Endothelial cell of umbilical vein (primary cell): ENCODE data around the gene APC2. TPM values are rescaled to one million over a fixed set of nuclear protein-coding genes. Genes with fewer than 3 reads are reported as not detected.

ENCODE experiments used
- BruUV-seq: library from RNA; stranded (reverse); fragments of 400-500 nt; replicated peaks from 2 replicates; lab custom pipeline; 2021; lab: Mats Ljungman, UMichigan
- CTCF ChIA-PET: fragments of 300-600, 350-600 bp; sonication (Branson Sonifier 250); formaldehyde crosslinking; loops from one replicate; lab custom pipeline; 2021; ENCODE audit warnings: antibody characterized with exemption, inconsistent platforms; lab: Charles Lee
- POLR2A ChIA-PET: fragments of 300-600, 350-600 bp; sonication (Branson Sonifier 250); formaldehyde crosslinking; loops from one replicate; lab custom pipeline; 2021; ENCODE audit warnings: antibody characterized with exemption, inconsistent platforms; lab: Charles Lee
- DNase-seq: peaks from one replicate; pipeline ENCODE4 v3.0.0-alpha.2; 2011; ENCODE audit warnings: low read depth, low spot score
- FAIRE-seq: peaks from 2 replicates; lab custom pipeline; 2011; peaks lifted over from hg19 to GRCh38; lab: Jason Lieb, UNC
- H2AFZ ChIP-seq: 2 replicates; pipeline ENCODE4 v1.6.0; 2012; ENCODE audit warnings: low read depth, low read length, control low read depth, inconsistent platforms
- H3K27ac ChIP-seq: 2 replicates; pipeline ENCODE4 v1.5.1; 2011; ENCODE audit warnings: low read depth, mild to moderate bottlenecking, control low read depth, low read length, moderate library complexity; ENCODE audit not compliant: insufficient read depth
- H3K27me3 ChIP-seq, 2 experiments: 2 replicates each; pipeline versions ENCODE4 v1.6.0 to v1.6.1; 2011; ENCODE audit warnings: low read length in 2 of 2, mixed read lengths in 1 of 2; ENCODE audit not compliant: control insufficient read depth in 2 of 2, insufficient read depth in 2 of 2
- H3K36me3 ChIP-seq, 2 experiments: 2 replicates in 1 of 2; 3 replicates in 1 of 2; pipeline ENCODE4 v1.5.1; 2011; ENCODE audit warnings: low read length in 2 of 2, mild to moderate bottlenecking in 1 of 2, moderate library complexity in 1 of 2; ENCODE audit not compliant: control insufficient read depth in 2 of 2, insufficient read depth in 2 of 2; ENCODE audit errors: extremely low read depth in 1 of 2
- H3K4me1 ChIP-seq: 3 replicates; pipeline ENCODE4 v1.5.1; 2011; ENCODE audit warnings: mild to moderate bottlenecking, low read length; ENCODE audit not compliant: control insufficient read depth, insufficient read depth; ENCODE audit errors: extremely low read depth
- H3K4me2 ChIP-seq: 2 replicates; pipeline ENCODE4 v1.6.1; 2011; ENCODE audit warnings: low read length, control low read depth, mixed read lengths; ENCODE audit not compliant: insufficient read depth
- H3K4me3 ChIP-seq, 3 experiments: fragments of 200-600 bp in 1 of 3; sonication (generic), shearing (Covaris generic) in 1 of 3; replicated peaks in 1 of 3; 2 replicates each; pipeline ENCODE4 v1.5.1; 2011 to 2016; ENCODE audit warnings: control low read depth in 3 of 3, low read length in 3 of 3, mild to moderate bottlenecking in 2 of 3, inconsistent platforms in 1 of 3, low read depth in 1 of 3, moderate library complexity in 1 of 3; ENCODE audit not compliant: insufficient read depth in 1 of 3
- H3K79me2 ChIP-seq: 2 replicates; pipeline ENCODE4 v1.6.0; 2012; ENCODE audit warnings: low read length, inconsistent platforms; ENCODE audit not compliant: control insufficient read depth, insufficient read depth
- H3K9ac ChIP-seq: replicated peaks from 2 replicates; pipeline ENCODE3; 2011; ENCODE audit warnings: low read length, control low read depth; ENCODE audit not compliant: insufficient read depth; ENCODE audit errors: extremely low read depth
- H3K9me1 ChIP-seq: replicated peaks from 3 replicates; pipeline ENCODE4 v1.6.0; 2011; ENCODE audit warnings: mild to moderate bottlenecking, low read length; ENCODE audit not compliant: control insufficient read depth, insufficient read depth; ENCODE audit errors: extremely low read depth
- H3K9me3 ChIP-seq: replicated peaks from 2 replicates; pipeline ENCODE4 v1.5.1; 2012; ENCODE audit warnings: low read length, inconsistent platforms; ENCODE audit not compliant: control insufficient read depth, insufficient read depth
- H4K20me1 ChIP-seq: replicated peaks from 2 replicates; pipeline ENCODE3; 2011; ENCODE audit warnings: mild to moderate bottlenecking, low read length; ENCODE audit not compliant: control insufficient read depth, insufficient read depth; ENCODE audit errors: extremely low read depth
- EZH2 ChIP-seq: IDR thresholded peaks from 2 replicates; pipeline ENCODE4 v1.6.1; 2012; ENCODE audit warnings: borderline replicate concordance, low read depth, mild to moderate bottlenecking, moderate library complexity, low read length, inconsistent platforms; ENCODE audit not compliant: severe bottlenecking
- MYC ChIP-seq: IDR thresholded peaks from one replicate; pipeline ENCODE4 v1.6.1; 2011; ENCODE audit warnings: mild to moderate bottlenecking, low read depth, low read length
- POLR2A ChIP-seq: IDR thresholded peaks from 2 replicates; pipeline ENCODE4 v1.6.1; 2012; ENCODE audit warnings: low read depth, mild to moderate bottlenecking, control low read depth, low read length
- POLR2AphosphoS5 ChIP-seq: IDR thresholded peaks from 2 replicates; pipeline ENCODE4 v1.6.1; 2012; ENCODE audit warnings: low read depth, mild to moderate bottlenecking, control low read depth, low read length, moderate library complexity; ENCODE audit not compliant: insufficient read depth
- dilution Hi-C: fragments of 300-500 bp; cut with MboI; formaldehyde crosslinking; loops from one replicate; pipeline ENCODE4 v1.15.0; 2019; ENCODE audit warnings: low sequenced_read_pairs; ENCODE audit not compliant: extremely low pct_ligation_motif_present
- intact Hi-C: fragments of 100-400 bp; cut with micrococcal nuclease; formaldehyde crosslinking; loops from one replicate; pipeline ENCODE4 v1.10.0; 2022
- polyA plus RNA-seq, 4 experiments: library from polyadenylated mRNA; depleted of rRNA in 3 of 4; stranded (reverse) in 3 of 4; unstranded in 1 of 4; fragments of >200 nt; gene quantifications; 2 replicates each; pipeline versions ENCODE4 v1.2.1 to v1.2.3, GENCODE V29; 2011 to 2012; ENCODE audit warnings: missing spikeins in 1 of 4
- total RNA-seq: library from RNA; stranded (reverse); gene quantifications from 2 replicates; pipeline ENCODE4 v1.2.3, GENCODE V29; 2021

APC2 gene
- total and polyA plus RNA-seq, 2 donors (not counting 3 experiments of a cell fraction or from before 2014, with no cell fraction given): 0.01 to 0.04 TPM

DNA sequence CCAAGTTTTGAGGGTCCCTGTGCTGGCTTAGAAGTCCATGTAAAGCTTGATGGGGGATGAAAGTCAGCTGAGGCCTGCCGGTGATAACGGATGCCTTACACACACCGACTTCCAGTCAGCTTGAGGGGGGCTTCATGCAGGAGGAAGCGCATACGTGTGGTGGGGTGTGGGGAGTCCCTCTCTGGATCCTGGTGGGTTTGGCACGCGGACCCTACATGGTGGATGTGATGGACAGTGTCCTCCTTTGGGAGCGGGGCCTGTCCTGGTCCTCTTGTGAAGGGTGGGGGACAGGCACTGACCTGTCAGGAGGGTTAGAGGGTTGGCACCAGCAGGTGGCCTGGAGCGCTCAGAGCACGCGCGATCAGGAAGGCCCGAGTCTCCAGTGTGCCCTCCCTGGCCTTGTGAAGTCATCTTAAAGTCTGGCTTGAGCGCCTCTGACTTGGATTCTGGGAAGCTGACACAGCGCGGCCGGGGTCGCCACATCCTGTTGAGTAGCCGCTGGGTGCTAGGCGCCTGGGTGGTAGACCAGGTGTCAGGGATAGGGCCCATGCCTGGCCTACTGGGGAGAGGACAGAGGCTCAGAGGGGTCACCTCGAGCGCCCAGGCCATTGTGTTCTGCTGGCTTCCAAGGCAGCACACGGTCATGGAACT, 39.7 kb upstream of the APC2 start:
- peak; percentile 35 for DNase-seq
- TF ChIP-seq MYC: no peak
- TF ChIP-seq EZH2: no peak
- H3K4me2 ChIP-seq: peak overlapping the region; percentile 77
- peaks cover 31% of the 10 kb centered on the region for H3K4me1 ChIP-seq
- ChIA-PET POLR2A (no interaction called here), CTCF (interaction anchor here (1.5 kb wide), 1 partner anchor 166 kb away, joined by 3 read pairs; no protein-coding TSS in a partner anchor)
- H3K4me3 ChIP-seq: no peak overlapping the region
- H3K27me3 ChIP-seq: no peaks in the 10 kb centered on the region
- H3K36me3 ChIP-seq: peaks cover 0 to 6% of the 10 kb centered on the region in 2 experiments
- dilution Hi-C loops (no loop called here), intact Hi-C loops (no loop called here)
- H3K9me3 ChIP-seq: no peaks in the 10 kb centered on the region
- no peaks in the 10 kb centered on the region for H4K20me1 ChIP-seq
- peak overlapping the region; percentile 92 for H3K27ac ChIP-seq
- H2AFZ ChIP-seq: no peak overlapping the region
- no peaks in the 10 kb centered on the region for H3K9me1 ChIP-seq
- H3K79me2 ChIP-seq: peaks cover 74% of the 10 kb centered on the region
- FAIRE-seq: peak; percentile 42
- BruUV-seq: no TSS peak
- H3K9ac ChIP-seq: no peak overlapping the region

GRCh38 chr19:1410789-1411188, 39.1 kb upstream of the APC2 start:
- no peaks in the 10 kb centered on the region for H3K9me3 ChIP-seq
- H3K9me1 ChIP-seq: no peaks in the 10 kb centered on the region
- no peak for DNase-seq
- intact Hi-C loops (no loop called here), dilution Hi-C loops (no loop called here)
- no peaks in the 10 kb centered on the region for H4K20me1 ChIP-seq
- no peak overlapping the region for H2AFZ ChIP-seq
- no peak for FAIRE-seq
- no peak for TF ChIP-seq POLR2A
- TF ChIP-seq MYC: no peak
- TF ChIP-seq POLR2AphosphoS5: no peak
- ChIA-PET POLR2A (no interaction called here), CTCF (interaction anchor here (1.5 kb wide), 1 partner anchor 166 kb away, joined by 3 read pairs; no protein-coding TSS in a partner anchor)
- peak overlapping the region; percentile 92 for H3K27ac ChIP-seq
- peaks cover 0 to 6% of the 10 kb centered on the region in 2 experiments for H3K36me3 ChIP-seq
- H3K4me1 ChIP-seq: peaks cover 37% of the 10 kb centered on the region
- no peaks in the 10 kb centered on the region for H3K27me3 ChIP-seq
- H3K4me3 ChIP-seq: no peak overlapping the region
- H3K4me2 ChIP-seq: no peak overlapping the region
- peaks cover 78% of the 10 kb centered on the region for H3K79me2 ChIP-seq
- BruUV-seq: no TSS peak
- no peak overlapping the region for H3K9ac ChIP-seq
